Left kidney (tissue), 2 donors: ENCODE results near the gene PITRM1. TPM values are rescaled to one million over a fixed set of nuclear protein-coding genes. Genes with fewer than 3 reads are reported as not detected.

Experiments used
- DNase-seq: peaks from one replicate; pipeline ENCODE4 v3.0.0-alpha.2; 2013
- polyA plus RNA-seq: library from polyadenylated mRNA; unstranded; fragments of 120-200 nt; gene quantifications from one replicate; pipeline ENCODE4 v1.2.1, GENCODE V29; 2013; ENCODE audit not compliant: insufficient read length

Gene PITRM1
- polyA plus RNA-seq, 1 donor = 86.1 TPM

- no peak for DNase-seq
Observed at GRCh38 chr10:3139216-3139910, 33.2 kb downstream of the PITRM1 start.

- DNase-seq = no peak
Observed at GRCh38 chr10:3137958-3138726, 34.4 kb downstream of the PITRM1 start.

- DNase-seq = no peak
Observed at GRCh38 chr10:3136763-3137611, 35.6 kb downstream of the PITRM1 start.

GRCh38 chr10:3136336-3136735, 36.2 kb downstream of the PITRM1 start:
- DNase-seq = no peak

- DNase-seq = no peak
Observed at GRCh38 chr10:3135006-3135405, 37.6 kb downstream of the PITRM1 start.

GRCh38 chr10:3133948-3134347, 38.6 kb downstream of the PITRM1 start:
- no peak for DNase-seq

GRCh38 chr10:3132036-3133025, 40.3 kb downstream of the PITRM1 start:
- DNase-seq = no peak

GRCh38 chr10:3131098-3131497, 41.5 kb downstream of the PITRM1 start:
- no peak for DNase-seq

- DNase-seq = no peak
Observed at GRCh38 chr10:3129581-3130340, 42.8 kb downstream of the PITRM1 start.

GRCh38 chr10:3128379-3129130, 44.0 kb downstream of the PITRM1 start:
- DNase-seq = no peak

GRCh38 chr10:3127921-3128320, 44.7 kb downstream of the PITRM1 start:
- no peak for DNase-seq

GRCh38 chr10:3126741-3127346, 45.7 kb downstream of the PITRM1 start:
- DNase-seq = peak; percentile 49

GRCh38 chr10:3126249-3126648, 46.3 kb downstream of the PITRM1 start:
- no peak for DNase-seq

GRCh38 chr10:3125527-3126170, 46.9 kb downstream of the PITRM1 start:
- no peak for DNase-seq

- DNase-seq = no peak
Observed at GRCh38 chr10:3124412-3125175, 48.0 kb downstream of the PITRM1 start.

GRCh38 chr10:3123571-3124411, 48.8 kb downstream of the PITRM1 start:
- DNase-seq = no peak
